ENCODE measurements around the gene NR6A1. TPM values are rescaled to one million over a fixed set of nuclear protein-coding genes. Genes with fewer than 3 reads are reported as not detected.

NR6A1 gene
- total and polyA plus RNA-seq, 2 of the 13 experiments (the other 11 are each of a cell fraction or from before 2014, with no cell fraction given) = 28.1 to 31.5 TPM

GRCh38 chr9:124767821-124768220 is 3.3 kb downstream of the NR6A1 start:
- Histone ChIP-seq H3K4me1 (ENCODE audit: insufficient read depth, low read length) (peaks cover 49% of the 10 kb centered on the region), H2AFZ (ENCODE audit: low read length) (no peak overlapping the region), H3K9me3 (ENCODE audit: low read length) (no peaks in the 10 kb centered on the region), H4K20me1 (ENCODE audit: insufficient read depth, low read length) (peaks cover 21% of the 10 kb centered on the region; the same call in 1 of the 2 replicates), H3K4me2 (ENCODE audit: low read depth, low read length) (peak overlapping the region; percentile 80), H3K36me3 (replicated peaks in 1 of 2; ENCODE audit: control insufficient read depth in 1 of 2, insufficient read depth in 2 of 2, low read length in 2 of 2) (no peaks in the 10 kb centered on the region), H3K79me2 (ENCODE audit: insufficient read depth, low read length) (peaks cover 76% of the 10 kb centered on the region), H3K27ac (ENCODE audit: extremely low read length, insufficient read depth, low read length) (no peak overlapping the region), H3K9ac (ENCODE audit: insufficient read depth, low read depth, low read length) (peak overlapping the region; percentile 3; the same call in 1 of the 2 replicates), H3K27me3 (ENCODE audit: control insufficient read depth in 1 of 2, insufficient read depth in 2 of 2, low read length in 2 of 2) (no peaks in the 10 kb centered on the region; a peak in 1 of 5 replicates), H3K4me3 (replicated peaks in 1 of 3; ENCODE audit: insufficient read depth in 1 of 3, low read depth in 2 of 3, low read length in 3 of 3) (peak overlapping the region in 2 of 3 experiments; percentile 93 to 95; a peak in 2 of 6 replicates)
- ATAC-seq (no peak), DNase-seq (ENCODE audit: low spot score) (no peak), FAIRE-seq (no peak)
- CTCF ChIA-PET (ENCODE audit: low intra/inter-chr PET ratio, low total read pairs) = no interaction called here
- TF ChIP-seq MAFK (conservative IDR thresholded peaks at IDR 0.05 in 1 of 2, IDR thresholded peaks at IDR 0.05 in 1 of 2; ENCODE audit: low read length in 2 of 2) (peak; percentile 43 to 51; a peak in 3 of 4 replicates), ZNF713 (CRISPR knock-in tag; IDR thresholded peaks at IDR 0.05) (no peak), SALL1 (CRISPR knock-in tag; IDR thresholded peaks at IDR 0.05) (no peak), MAFF (IDR thresholded peaks at IDR 0.05; ENCODE audit: low read depth, low read length) (peak; percentile 47; the same call in 1 of the 2 replicates), BCL6 (CRISPR knock-in tag; IDR thresholded peaks at IDR 0.05) (peak; percentile 55)
- TF ChIP-seq, protein P1, sequence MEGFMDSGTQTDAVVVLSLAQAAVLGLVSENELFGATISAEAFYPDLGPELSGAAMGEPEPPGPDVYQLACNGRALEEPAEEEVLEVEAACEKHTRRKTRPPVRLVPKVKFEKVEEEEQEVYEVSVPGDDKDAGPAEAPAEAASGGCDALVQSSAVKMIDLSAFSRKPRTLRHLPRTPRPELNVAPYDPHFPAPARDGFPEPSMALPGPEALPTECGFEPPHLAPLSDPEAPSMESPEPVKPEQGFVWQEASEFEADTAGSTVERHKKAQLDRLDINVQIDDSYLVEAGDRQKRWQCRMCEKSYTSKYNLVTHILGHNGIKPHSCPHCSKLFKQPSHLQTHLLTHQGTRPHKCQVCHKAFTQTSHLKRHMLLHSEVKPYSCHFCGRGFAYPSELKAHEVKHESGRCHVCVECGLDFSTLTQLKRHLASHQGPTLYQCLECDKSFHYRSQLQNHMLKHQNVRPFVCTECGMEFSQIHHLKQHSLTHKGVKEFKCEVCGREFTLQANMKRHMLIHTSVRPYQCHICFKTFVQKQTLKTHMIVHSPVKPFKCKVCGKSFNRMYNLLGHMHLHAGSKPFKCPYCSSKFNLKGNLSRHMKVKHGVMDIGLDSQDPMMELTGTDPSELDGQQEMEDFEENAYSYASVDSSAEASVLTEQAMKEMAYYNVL (CRISPR knock-in tag; IDR thresholded peaks at IDR 0.05; ENCODE audit: borderline replicate concordance) = no peak
- BruUV-seq (replicated peaks) = no TSS peak
- whole genome bisulfite sequencing (ENCODE audit: low lambda C conversion rate) = 66% methylated on average over 2 of the region's 2 CpGs
- intact Hi-C loops (cut with micrococcal nuclease; ENCODE audit: unreplicated experiment) (no loop called here), in situ Hi-C loops (cut with HindIII; ENCODE audit: extremely low pct_ligation_motif_present, low pct_unique_long_range_greater_than_20kb) (no loop called here)
- POLR2A ChIA-PET = interaction anchor here (5.4 kb wide), 1 partner anchor 88 kb away, joined by 39 read pairs; no protein-coding TSS in a partner anchor
